Neural cell (in vitro differentiated cells): ENCODE data around the gene E2F2. TPM values are rescaled to one million over a fixed set of nuclear protein-coding genes. Genes with fewer than 3 reads are reported as not detected.

Experiments used
- H2AFZ ChIP-seq: fragments of 200-600, 300-800 bp; sonication (generic), shearing (Covaris generic); 2 replicates; pipeline ENCODE4 v1.6.0; 2014; ENCODE audit warnings: low read depth, mild to moderate bottlenecking, antibody characterized with exemption, low read length, moderate library complexity
- H3F3A ChIP-seq: fragments of 200-600 bp; shearing (Covaris generic); 2 replicates; pipeline ENCODE4 v1.6.1; 2016; ENCODE audit warnings: mild to moderate bottlenecking, moderate library complexity, mixed read lengths, antibody characterized with exemption, low read length; ENCODE audit not compliant: insufficient read depth, poor library complexity, severe bottlenecking
- H3K27ac ChIP-seq: fragments of 200-600, 300-800 bp; sonication (generic), shearing (Covaris generic); 2 replicates; pipeline ENCODE4 v1.5.1; 2014; ENCODE audit warnings: mild to moderate bottlenecking, low read length, moderate library complexity
- H3K27me3 ChIP-seq: fragments of 300-800, 200-600 bp; sonication (generic), shearing (Covaris generic); 2 replicates; pipeline ENCODE4 v1.6.0; 2014; ENCODE audit warnings: mild to moderate bottlenecking, low read depth, low read length, moderate library complexity; ENCODE audit not compliant: insufficient read depth
- H3K36me3 ChIP-seq: fragments of 300-800, 200-600 bp; sonication (generic), shearing (Covaris generic); 2 replicates; pipeline ENCODE4 v1.5.1; 2014; ENCODE audit warnings: mild to moderate bottlenecking, antibody characterized with exemption, low read length, moderate library complexity; ENCODE audit not compliant: insufficient read depth
- H3K4me2 ChIP-seq: fragments of 300-800, 200-600 bp; sonication (generic), shearing (Covaris generic); 2 replicates; pipeline ENCODE4 v1.6.0; 2014; ENCODE audit warnings: mild to moderate bottlenecking, low read length
- H3K4me3 ChIP-seq: fragments of 300-800, 200-600 bp; sonication (generic), shearing (Covaris generic); 2 replicates; pipeline ENCODE4 v1.5.1; 2014; ENCODE audit warnings: mild to moderate bottlenecking, low read length, moderate library complexity
- H3K79me2 ChIP-seq: fragments of 200-600 bp; shearing (Covaris generic); replicated peaks from 2 replicates; pipeline ENCODE4 v1.6.0; 2014; ENCODE audit warnings: mild to moderate bottlenecking, low read length, moderate library complexity; ENCODE audit not compliant: insufficient read depth
- H3K9ac ChIP-seq: fragments of 300-800, 200-600 bp; sonication (generic), shearing (Covaris generic); 2 replicates; pipeline ENCODE4 v1.6.1; 2016; ENCODE audit warnings: mild to moderate bottlenecking, low read length, mixed read lengths
- H3K9me2 ChIP-seq: fragments of 200-600 bp; shearing (Covaris generic); 2 replicates; pipeline ENCODE4 v1.6.1; 2016; ENCODE audit warnings: mild to moderate bottlenecking, low read length, mixed read lengths; ENCODE audit not compliant: insufficient read depth
- H3K9me3 ChIP-seq: fragments of 200-600, 300-800 bp; sonication (generic), shearing (Covaris generic); 2 replicates; pipeline ENCODE4 v1.6.1; 2016; ENCODE audit warnings: mild to moderate bottlenecking, mixed run types, low read length, moderate library complexity, mixed read lengths
- H4K20me1 ChIP-seq: fragments of 200-600 bp; shearing (Covaris generic); 2 replicates; pipeline ENCODE4 v1.6.1; 2016; ENCODE audit warnings: mild to moderate bottlenecking, mixed run types; ENCODE audit not compliant: insufficient read depth
- EP300 ChIP-seq: fragments of 450-650 bp; conservative IDR thresholded peaks from 2 replicates; pipeline ENCODE4 v1.6.1; 2014; ENCODE audit warnings: antibody characterized with exemption, mild to moderate bottlenecking, moderate library complexity; ENCODE audit not compliant: poor library complexity, severe bottlenecking
- EZH2 ChIP-seq: fragments of 200-600, 300-800 bp; shearing (Covaris generic), sonication (generic); IDR thresholded peaks from 2 replicates; pipeline ENCODE4 v1.6.1; 2014; ENCODE audit warnings: antibody characterized with exemption, low read length, borderline replicate concordance, mild to moderate bottlenecking; ENCODE audit not compliant: insufficient read depth, poor library complexity, severe bottlenecking
- MXI1 ChIP-seq: fragments of 450-650 bp; conservative IDR thresholded peaks from 2 replicates; pipeline ENCODE4 v1.6.1; 2014; ENCODE audit warnings: antibody characterized with exemption, mild to moderate bottlenecking; ENCODE audit not compliant: poor library complexity, severe bottlenecking
- POLR2AphosphoS5 ChIP-seq: IDR thresholded peaks from 2 replicates; pipeline ENCODE4 v1.6.1; 2012
- RAD21 ChIP-seq: fragments of 450-650 bp; conservative IDR thresholded peaks from 2 replicates; pipeline ENCODE4 v1.6.1; 2014; ENCODE audit warnings: antibody characterized with exemption, mild to moderate bottlenecking, moderate library complexity
- SMC3 ChIP-seq: fragments of 450-650 bp; conservative IDR thresholded peaks from 2 replicates; pipeline ENCODE4 v1.6.1; 2014; ENCODE audit warnings: antibody characterized with exemption, mild to moderate bottlenecking, moderate library complexity; ENCODE audit not compliant: poor library complexity
- TAF1 ChIP-seq: IDR thresholded peaks from 2 replicates; pipeline ENCODE4 v1.6.1; 2012; ENCODE audit warnings: low read depth
- polyA plus RNA-seq: library from polyadenylated mRNA; depleted of rRNA; stranded (reverse); fragments of >200 nt; gene quantifications from 2 replicates; pipeline ENCODE4 v1.2.3, GENCODE V29; 2014
- TF ChIP-seq, protein P1 (sequence below): fragments of 450-650 bp; IDR thresholded peaks from 2 replicates; pipeline ENCODE4 v1.5.1; 2014; ENCODE audit warnings: antibody characterized with exemption, mild to moderate bottlenecking, moderate library complexity; ENCODE audit not compliant: poor library complexity, severe bottlenecking
- TF ChIP-seq, protein P2 (sequence below): IDR thresholded peaks from 2 replicates; pipeline ENCODE4 v1.6.1; 2012; ENCODE audit warnings: borderline replicate concordance

E2F2 gene
- polyA plus RNA-seq, 1 donor from 2014 or later: 0.16 TPM

- Histone ChIP-seq H3K79me2 (no peaks in the 10 kb centered on the region), H3K9me3 (no peaks in the 10 kb centered on the region), H3K4me3 (no peak overlapping the region), H3F3A (no peaks in the 10 kb centered on the region), H2AFZ (no peak overlapping the region), H3K9me2 (no peaks in the 10 kb centered on the region), H3K4me2 (no peak overlapping the region), H3K36me3 (no peaks in the 10 kb centered on the region), H3K9ac (no peak overlapping the region), H4K20me1 (no peaks in the 10 kb centered on the region), H3K27ac (no peak overlapping the region), H3K27me3 (no peaks in the 10 kb centered on the region)
- no peak for TF ChIP-seq RAD21
- no peak for TF ChIP-seq EP300
- TF ChIP-seq EZH2: no peak
- TF ChIP-seq SMC3: no peak
Measured at GRCh38 chr1:23537296-23537973, 6.4 kb upstream of the E2F2 start.

DNA sequence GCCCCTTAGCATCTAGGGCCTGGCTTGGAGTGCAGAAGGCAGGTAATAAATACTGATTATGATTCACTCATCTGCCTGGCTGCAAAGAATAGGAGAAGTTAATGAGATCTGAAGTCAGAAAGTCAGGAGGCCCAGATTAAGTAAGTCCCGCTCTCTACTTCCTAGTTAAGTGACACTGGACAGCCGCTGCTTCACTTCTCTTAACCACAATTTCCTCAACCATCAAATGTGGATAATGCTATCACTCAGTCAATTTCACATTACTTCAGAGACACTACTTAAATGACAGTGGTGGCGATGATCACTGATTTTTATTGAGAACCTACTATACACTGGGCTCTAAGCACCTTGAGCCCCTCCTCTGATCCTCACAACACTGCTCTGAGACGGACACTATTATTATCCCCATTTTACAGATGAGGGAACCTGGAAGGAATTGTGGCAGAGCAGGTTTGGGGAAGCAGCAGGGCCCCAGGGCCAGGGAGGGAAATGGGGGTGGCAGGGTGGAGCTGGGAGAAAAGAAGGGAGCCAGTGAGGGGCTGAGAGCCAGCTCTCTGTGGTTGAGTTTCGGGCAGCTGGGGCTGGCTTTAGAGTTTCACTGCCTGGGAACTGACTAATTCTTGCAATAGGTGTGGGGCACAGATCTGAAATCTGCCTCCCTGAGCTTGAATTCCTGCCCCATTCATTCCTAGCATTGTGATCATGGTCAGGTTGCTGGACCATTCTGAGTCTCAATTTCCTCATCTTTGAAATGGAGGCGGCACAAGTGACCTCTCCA is 2.4 kb upstream of the E2F2 start:
- Histone ChIP-seq H3K9me3 (no peaks in the 10 kb centered on the region), H3K36me3 (no peaks in the 10 kb centered on the region), H2AFZ (no peak overlapping the region), H3K27me3 (no peaks in the 10 kb centered on the region), H4K20me1 (no peaks in the 10 kb centered on the region), H3K4me3 (no peak overlapping the region), H3K27ac (no peak overlapping the region), H3F3A (no peaks in the 10 kb centered on the region), H3K9me2 (no peaks in the 10 kb centered on the region), H3K9ac (no peak overlapping the region), H3K4me2 (no peak overlapping the region), H3K79me2 (no peaks in the 10 kb centered on the region)
- no peak for TF ChIP-seq MXI1
- TF ChIP-seq RAD21: no peak
- no peak for TF ChIP-seq EP300
- TF ChIP-seq POLR2AphosphoS5: no peak
- TF ChIP-seq SMC3: no peak
- no peak for TF ChIP-seq EZH2
- TF ChIP-seq TAF1: no peak
- TF ChIP-seq, protein P1, sequence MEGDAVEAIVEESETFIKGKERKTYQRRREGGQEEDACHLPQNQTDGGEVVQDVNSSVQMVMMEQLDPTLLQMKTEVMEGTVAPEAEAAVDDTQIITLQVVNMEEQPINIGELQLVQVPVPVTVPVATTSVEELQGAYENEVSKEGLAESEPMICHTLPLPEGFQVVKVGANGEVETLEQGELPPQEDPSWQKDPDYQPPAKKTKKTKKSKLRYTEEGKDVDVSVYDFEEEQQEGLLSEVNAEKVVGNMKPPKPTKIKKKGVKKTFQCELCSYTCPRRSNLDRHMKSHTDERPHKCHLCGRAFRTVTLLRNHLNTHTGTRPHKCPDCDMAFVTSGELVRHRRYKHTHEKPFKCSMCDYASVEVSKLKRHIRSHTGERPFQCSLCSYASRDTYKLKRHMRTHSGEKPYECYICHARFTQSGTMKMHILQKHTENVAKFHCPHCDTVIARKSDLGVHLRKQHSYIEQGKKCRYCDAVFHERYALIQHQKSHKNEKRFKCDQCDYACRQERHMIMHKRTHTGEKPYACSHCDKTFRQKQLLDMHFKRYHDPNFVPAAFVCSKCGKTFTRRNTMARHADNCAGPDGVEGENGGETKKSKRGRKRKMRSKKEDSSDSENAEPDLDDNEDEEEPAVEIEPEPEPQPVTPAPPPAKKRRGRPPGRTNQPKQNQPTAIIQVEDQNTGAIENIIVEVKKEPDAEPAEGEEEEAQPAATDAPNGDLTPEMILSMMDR: no peak
- TF ChIP-seq, protein P2, sequence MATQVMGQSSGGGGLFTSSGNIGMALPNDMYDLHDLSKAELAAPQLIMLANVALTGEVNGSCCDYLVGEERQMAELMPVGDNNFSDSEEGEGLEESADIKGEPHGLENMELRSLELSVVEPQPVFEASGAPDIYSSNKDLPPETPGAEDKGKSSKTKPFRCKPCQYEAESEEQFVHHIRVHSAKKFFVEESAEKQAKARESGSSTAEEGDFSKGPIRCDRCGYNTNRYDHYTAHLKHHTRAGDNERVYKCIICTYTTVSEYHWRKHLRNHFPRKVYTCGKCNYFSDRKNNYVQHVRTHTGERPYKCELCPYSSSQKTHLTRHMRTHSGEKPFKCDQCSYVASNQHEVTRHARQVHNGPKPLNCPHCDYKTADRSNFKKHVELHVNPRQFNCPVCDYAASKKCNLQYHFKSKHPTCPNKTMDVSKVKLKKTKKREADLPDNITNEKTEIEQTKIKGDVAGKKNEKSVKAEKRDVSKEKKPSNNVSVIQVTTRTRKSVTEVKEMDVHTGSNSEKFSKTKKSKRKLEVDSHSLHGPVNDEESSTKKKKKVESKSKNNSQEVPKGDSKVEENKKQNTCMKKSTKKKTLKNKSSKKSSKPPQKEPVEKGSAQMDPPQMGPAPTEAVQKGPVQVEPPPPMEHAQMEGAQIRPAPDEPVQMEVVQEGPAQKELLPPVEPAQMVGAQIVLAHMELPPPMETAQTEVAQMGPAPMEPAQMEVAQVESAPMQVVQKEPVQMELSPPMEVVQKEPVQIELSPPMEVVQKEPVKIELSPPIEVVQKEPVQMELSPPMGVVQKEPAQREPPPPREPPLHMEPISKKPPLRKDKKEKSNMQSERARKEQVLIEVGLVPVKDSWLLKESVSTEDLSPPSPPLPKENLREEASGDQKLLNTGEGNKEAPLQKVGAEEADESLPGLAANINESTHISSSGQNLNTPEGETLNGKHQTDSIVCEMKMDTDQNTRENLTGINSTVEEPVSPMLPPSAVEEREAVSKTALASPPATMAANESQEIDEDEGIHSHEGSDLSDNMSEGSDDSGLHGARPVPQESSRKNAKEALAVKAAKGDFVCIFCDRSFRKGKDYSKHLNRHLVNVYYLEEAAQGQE: no peak
